NCI-H1436 (cell line): Measurements from ENCODE around the gene AMPD2.

ENCODE experiments used
- DNase-seq: peaks from one replicate; lab custom pipeline; 2025; lab: John Stamatoyannopoulos, UW

The AMPD2 gene

GRCh38 chr1:109630898-109631512, 11.4 kb downstream of the AMPD2 start:
- DNase-seq, result no peak

GRCh38 chr1:109631513-109632505, 12.2 kb downstream of the AMPD2 start:
- no peak for DNase-seq

- peak; percentile 79 for DNase-seq
Observed at GRCh38 chr1:109632671-109633346, 13.2 kb downstream of the AMPD2 start.

GRCh38 chr1:109634292-109634691, 14.7 kb downstream of the AMPD2 start:
- DNase-seq, result no peak

GRCh38 chr1:109634771-109635750, 15.4 kb downstream of the AMPD2 start:
- no peak for DNase-seq

GRCh38 chr1:109635862-109636200, 16.2 kb downstream of the AMPD2 start:
- no peak for DNase-seq

GRCh38 chr1:109636201-109636952, 16.7 kb downstream of the AMPD2 start:
- DNase-seq, result no peak

- no peak for DNase-seq
Observed at GRCh38 chr1:109637446-109637845, 17.8 kb downstream of the AMPD2 start.

- DNase-seq, result no peak
Observed at GRCh38 chr1:109639063-109639840, 19.6 kb downstream of the AMPD2 start.

GRCh38 chr1:109639841-109640184, 20.2 kb downstream of the AMPD2 start:
- no peak for DNase-seq

- peak; percentile 68 for DNase-seq
Observed at GRCh38 chr1:109640285-109640865, 20.7 kb downstream of the AMPD2 start.

- DNase-seq, result no peak
Observed at GRCh38 chr1:109641078-109641740, 21.6 kb downstream of the AMPD2 start.

- DNase-seq, result no peak
Observed at GRCh38 chr1:109641861-109642260, 22.2 kb downstream of the AMPD2 start.

- DNase-seq, result no peak
Observed at GRCh38 chr1:109642626-109643025, 23.0 kb downstream of the AMPD2 start.

- DNase-seq, result peak; percentile 43
Observed at GRCh38 chr1:109643385-109644230, 24.0 kb downstream of the AMPD2 start.

- DNase-seq, result no peak
Observed at GRCh38 chr1:109644670-109645069, 25.0 kb downstream of the AMPD2 start.

GRCh38 chr1:109649491-109649914, 29.9 kb downstream of the AMPD2 start:
- DNase-seq, result no peak

- DNase-seq, result no peak
Observed at GRCh38 chr1:109650609-109651008, 31.0 kb downstream of the AMPD2 start.
